Lower leg skin (tissue), 3 donors: ENCODE results near the gene BPIFB4.
"Not testable (repeated sequence)": the region's sequence is repeated elsewhere in the genome, so short reads cannot be mapped to it uniquely, and the experiment has no call there.

Source experiments
- POLR2A ChIP-seq, 2 donors: fragments of 450-650 bp; IDR thresholded peaks; one replicate each; pipeline ENCODE4 v1.6.1; 2016 to 2017; ENCODE audit warnings: antibody characterized with exemption in 2 of 2, mild to moderate bottlenecking in 1 of 2, moderate library complexity in 1 of 2
- TF ChIP-seq, protein P1 (sequence below), 3 donors: fragments of 450-650 bp; IDR thresholded peaks; one replicate each; pipeline ENCODE4 v1.5.1; 2016; ENCODE audit warnings: antibody characterized with exemption in 3 of 3, mild to moderate bottlenecking in 3 of 3, moderate library complexity in 2 of 3

DNA sequence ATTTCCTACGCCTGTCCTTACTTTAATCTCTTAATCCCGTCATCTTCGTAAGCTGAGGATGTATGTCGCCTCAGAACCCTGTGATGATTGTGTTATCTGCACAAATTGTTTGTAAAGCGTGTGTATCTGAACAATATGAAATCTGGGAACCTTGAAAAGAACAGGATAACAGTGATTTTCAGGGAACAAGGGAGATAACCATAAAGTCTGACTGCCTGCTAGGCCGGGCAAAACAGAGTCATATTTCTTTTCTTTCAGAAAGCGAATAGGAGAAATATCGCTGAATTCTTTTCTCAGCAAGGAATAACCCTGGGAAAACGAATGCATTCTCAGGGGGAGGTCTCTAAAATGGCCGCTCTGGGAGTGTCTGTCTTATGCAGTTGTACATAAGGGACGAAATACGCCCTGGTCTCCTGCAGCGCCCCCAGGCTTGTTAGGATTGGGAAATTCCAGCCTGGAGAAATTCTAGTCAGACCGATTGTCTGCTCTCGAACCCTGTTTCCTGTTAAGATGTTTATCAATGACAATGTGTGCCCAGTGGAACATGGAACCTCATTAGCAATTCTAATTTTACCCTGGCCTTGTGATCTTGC is 34.2 kb upstream of the BPIFB4 start:
- TF ChIP-seq, protein P1, sequence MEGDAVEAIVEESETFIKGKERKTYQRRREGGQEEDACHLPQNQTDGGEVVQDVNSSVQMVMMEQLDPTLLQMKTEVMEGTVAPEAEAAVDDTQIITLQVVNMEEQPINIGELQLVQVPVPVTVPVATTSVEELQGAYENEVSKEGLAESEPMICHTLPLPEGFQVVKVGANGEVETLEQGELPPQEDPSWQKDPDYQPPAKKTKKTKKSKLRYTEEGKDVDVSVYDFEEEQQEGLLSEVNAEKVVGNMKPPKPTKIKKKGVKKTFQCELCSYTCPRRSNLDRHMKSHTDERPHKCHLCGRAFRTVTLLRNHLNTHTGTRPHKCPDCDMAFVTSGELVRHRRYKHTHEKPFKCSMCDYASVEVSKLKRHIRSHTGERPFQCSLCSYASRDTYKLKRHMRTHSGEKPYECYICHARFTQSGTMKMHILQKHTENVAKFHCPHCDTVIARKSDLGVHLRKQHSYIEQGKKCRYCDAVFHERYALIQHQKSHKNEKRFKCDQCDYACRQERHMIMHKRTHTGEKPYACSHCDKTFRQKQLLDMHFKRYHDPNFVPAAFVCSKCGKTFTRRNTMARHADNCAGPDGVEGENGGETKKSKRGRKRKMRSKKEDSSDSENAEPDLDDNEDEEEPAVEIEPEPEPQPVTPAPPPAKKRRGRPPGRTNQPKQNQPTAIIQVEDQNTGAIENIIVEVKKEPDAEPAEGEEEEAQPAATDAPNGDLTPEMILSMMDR (IDR thresholded peaks at IDR 0.05): not testable (repeated sequence)
- not testable (repeated sequence) for TF ChIP-seq POLR2A (IDR thresholded peaks at IDR 0.05)
